Fibroblast of skin of right biceps (primary cell): Measurements from ENCODE around the gene IFT74.
"Not testable (repeated sequence)": the region's sequence is repeated elsewhere in the genome, so short reads cannot be mapped to it uniquely, and the experiment has no call there.

Source experiments
- DNase-seq: peaks from one replicate; pipeline ENCODE4 v3.0.0-alpha.2; 2013

IFT74 gene

GRCh38 chr9:27085456-27085855 lies 129.2 kb downstream of the IFT74 start:
- DNase-seq = no peak

GRCh38 chr9:27086818-27087680 lies 130.8 kb downstream of the IFT74 start:
- DNase-seq = peak; percentile 75

- DNase-seq = peak; percentile 78
Measured at GRCh38 chr9:27088981-27089380, 132.8 kb downstream of the IFT74 start.

GRCh38 chr9:27089706-27090105 lies 133.5 kb downstream of the IFT74 start:
- no peak for DNase-seq

GRCh38 chr9:27090231-27090630 lies 134.0 kb downstream of the IFT74 start:
- peak; percentile 17 for DNase-seq

- peak; percentile 25 for DNase-seq
Measured at GRCh38 chr9:27090711-27091110, 134.5 kb downstream of the IFT74 start.

GRCh38 chr9:27092496-27092895 lies 136.3 kb downstream of the IFT74 start:
- not testable (repeated sequence) for DNase-seq

GRCh38 chr9:27093384-27094067 lies 137.3 kb downstream of the IFT74 start:
- not testable (repeated sequence) for DNase-seq

GRCh38 chr9:27094640-27095298 lies 138.6 kb downstream of the IFT74 start:
- peak; percentile 86 for DNase-seq

- no peak for DNase-seq
Measured at GRCh38 chr9:27107241-27107640, 151.0 kb downstream of the IFT74 start.

GRCh38 chr9:27108981-27109541 lies 152.8 kb downstream of the IFT74 start, which contains the start of gene TEK:
Gene TEK (plus strand): TSS chr9:27109225. CDS start chr9:27109591, 366 bp downstream.
- DNase-seq = peak; percentile 55

GRCh38 chr9:27109621-27110020 lies 153.4 kb downstream of the IFT74 start:
- no peak for DNase-seq

- DNase-seq = no peak
Measured at GRCh38 chr9:27110181-27110580, 154.0 kb downstream of the IFT74 start.

GRCh38 chr9:27112235-27112634 lies 156.0 kb downstream of the IFT74 start:
- DNase-seq = no peak
